ENCODE data around the gene RNF133. TPM values are rescaled to one million over a fixed set of nuclear protein-coding genes. Genes with fewer than 3 reads are reported as not detected.

The RNF133 gene
- polyA plus RNA-seq, 1 donor (not counting 4 experiments of a cell fraction or from before 2014, with no cell fraction given): not detected

DNA sequence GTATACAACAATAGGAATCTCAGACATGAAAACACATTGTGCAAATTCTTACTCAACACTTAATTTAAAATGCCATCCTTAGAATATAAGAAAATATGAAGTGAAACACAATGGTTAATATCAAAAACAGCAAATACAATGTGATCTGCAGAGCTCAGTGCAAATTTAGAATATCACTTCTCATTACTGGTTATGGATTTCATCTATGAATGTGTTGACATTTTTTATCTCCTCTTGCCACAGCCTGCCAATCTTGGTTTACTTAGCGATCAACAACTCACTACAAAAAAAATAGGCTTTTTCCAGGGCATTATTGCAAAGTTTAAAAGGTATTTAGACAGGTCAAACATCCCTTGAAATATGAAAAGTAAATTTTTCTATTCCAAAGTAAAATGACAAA, 28.8 kb upstream of the RNF133 start:
- Histone ChIP-seq H3K4me2 (ENCODE audit: control insufficient read depth, extremely low read depth, insufficient read depth, low read depth, low read length) (no peak overlapping the region), H3K9ac (ENCODE audit: control insufficient read depth, extremely low read depth, insufficient read depth, low read length) (no peak overlapping the region), H3K4me1 (ENCODE audit: control insufficient read depth, extremely low read depth, insufficient read depth, low read length) (no peaks in the 10 kb centered on the region), H3K9me1 (ENCODE audit: control insufficient read depth, extremely low read depth, insufficient read depth, low read length) (no peaks in the 10 kb centered on the region), H3K36me3 (ENCODE audit: control insufficient read depth in 2 of 2, extremely low read depth in 1 of 2, insufficient read depth in 2 of 2, low read length in 2 of 2) (no peaks in the 10 kb centered on the region), H2AFZ (ENCODE audit: control insufficient read depth, low read length) (no peak overlapping the region), H4K20me1 (ENCODE audit: control insufficient read depth, extremely low read depth, insufficient read depth, low read length) (no peaks in the 10 kb centered on the region), H3K27me3 (ENCODE audit: control insufficient read depth, extremely low read depth, insufficient read depth, low read length) (no peaks in the 10 kb centered on the region), H3K79me2 (ENCODE audit: control insufficient read depth, insufficient read depth, low read length) (no peaks in the 10 kb centered on the region), H3K9me3 (ENCODE audit: control insufficient read depth, low read depth, low read length) (no peaks in the 10 kb centered on the region), H3K4me3 (ENCODE audit: control insufficient read depth in 2 of 3, extremely low read depth in 1 of 3, insufficient read depth in 2 of 3, low read depth in 1 of 3, low read length in 3 of 3) (no peak overlapping the region), H3K27ac (ENCODE audit: control insufficient read depth, insufficient read depth, low read length) (no peak overlapping the region)
- dilution Hi-C loops (cut with MboI; ENCODE audit: extremely low pct_ligation_motif_present, low sequenced_read_pairs): no loop called here
- no peak for FAIRE-seq
- DNase-seq (ENCODE audit: low read depth, low spot score): no peak
- no peak for TF ChIP-seq EZH2 (IDR thresholded peaks at IDR 0.05; ENCODE audit: low read length)
- TF ChIP-seq, protein P1, sequence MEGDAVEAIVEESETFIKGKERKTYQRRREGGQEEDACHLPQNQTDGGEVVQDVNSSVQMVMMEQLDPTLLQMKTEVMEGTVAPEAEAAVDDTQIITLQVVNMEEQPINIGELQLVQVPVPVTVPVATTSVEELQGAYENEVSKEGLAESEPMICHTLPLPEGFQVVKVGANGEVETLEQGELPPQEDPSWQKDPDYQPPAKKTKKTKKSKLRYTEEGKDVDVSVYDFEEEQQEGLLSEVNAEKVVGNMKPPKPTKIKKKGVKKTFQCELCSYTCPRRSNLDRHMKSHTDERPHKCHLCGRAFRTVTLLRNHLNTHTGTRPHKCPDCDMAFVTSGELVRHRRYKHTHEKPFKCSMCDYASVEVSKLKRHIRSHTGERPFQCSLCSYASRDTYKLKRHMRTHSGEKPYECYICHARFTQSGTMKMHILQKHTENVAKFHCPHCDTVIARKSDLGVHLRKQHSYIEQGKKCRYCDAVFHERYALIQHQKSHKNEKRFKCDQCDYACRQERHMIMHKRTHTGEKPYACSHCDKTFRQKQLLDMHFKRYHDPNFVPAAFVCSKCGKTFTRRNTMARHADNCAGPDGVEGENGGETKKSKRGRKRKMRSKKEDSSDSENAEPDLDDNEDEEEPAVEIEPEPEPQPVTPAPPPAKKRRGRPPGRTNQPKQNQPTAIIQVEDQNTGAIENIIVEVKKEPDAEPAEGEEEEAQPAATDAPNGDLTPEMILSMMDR (optimal IDR thresholded peaks at IDR 0.05 in 1 of 3, IDR thresholded peaks at IDR 0.05 in 1 of 3, conservative IDR thresholded peaks at IDR 0.05 in 1 of 3; ENCODE audit: extremely low read depth in 1 of 3, insufficient read depth in 2 of 3, low read length in 3 of 3): no peak

DNA sequence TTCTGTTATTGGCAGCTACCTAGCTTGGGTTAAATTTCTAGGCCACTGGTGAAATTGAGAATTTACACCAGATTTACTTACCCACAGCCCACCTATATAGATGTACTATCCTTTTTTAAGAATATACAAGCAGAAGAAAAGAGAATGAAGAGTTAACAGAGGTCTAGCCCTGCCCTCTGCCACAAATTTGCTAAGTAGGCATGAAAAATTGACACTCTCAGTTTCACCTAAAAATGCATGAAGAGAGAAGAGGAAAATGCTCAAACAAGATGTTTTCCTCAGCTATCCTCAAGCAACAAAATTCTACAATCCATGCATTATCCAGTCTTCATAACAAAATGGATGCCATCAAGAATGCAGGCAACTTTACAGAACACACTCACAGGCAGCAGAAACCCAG, 28.4 kb upstream of the RNF133 start:
- H3K9ac ChIP-seq (ENCODE audit: control insufficient read depth, extremely low read depth, insufficient read depth, low read length): no peak overlapping the region
- no peaks in the 10 kb centered on the region for H3K9me1 ChIP-seq (ENCODE audit: control insufficient read depth, extremely low read depth, insufficient read depth, low read length)
- H4K20me1 ChIP-seq (ENCODE audit: control insufficient read depth, extremely low read depth, insufficient read depth, low read length): no peaks in the 10 kb centered on the region
- H3K36me3 ChIP-seq (ENCODE audit: control insufficient read depth in 2 of 2, extremely low read depth in 1 of 2, insufficient read depth in 2 of 2, low read length in 2 of 2): no peaks in the 10 kb centered on the region
- no peak overlapping the region for H3K27ac ChIP-seq (ENCODE audit: control insufficient read depth, insufficient read depth, low read length)
- no peaks in the 10 kb centered on the region for H3K9me3 ChIP-seq (ENCODE audit: control insufficient read depth, low read depth, low read length)
- no peak overlapping the region for H3K4me3 ChIP-seq (ENCODE audit: control insufficient read depth in 2 of 3, extremely low read depth in 1 of 3, insufficient read depth in 2 of 3, low read depth in 1 of 3, low read length in 3 of 3)
- H3K79me2 ChIP-seq (ENCODE audit: control insufficient read depth, insufficient read depth, low read length): no peaks in the 10 kb centered on the region
- H3K27me3 ChIP-seq (ENCODE audit: control insufficient read depth, extremely low read depth, insufficient read depth, low read length): no peaks in the 10 kb centered on the region
- H3K4me2 ChIP-seq (ENCODE audit: control insufficient read depth, extremely low read depth, insufficient read depth, low read depth, low read length): no peak overlapping the region
- no peak for TF ChIP-seq EZH2 (IDR thresholded peaks at IDR 0.05; ENCODE audit: low read length)
- TF ChIP-seq, protein P1 (optimal IDR thresholded peaks at IDR 0.05 in 1 of 3, IDR thresholded peaks at IDR 0.05 in 1 of 3, conservative IDR thresholded peaks at IDR 0.05 in 1 of 3; ENCODE audit: extremely low read depth in 1 of 3, insufficient read depth in 2 of 3, low read length in 3 of 3): no peak
- no peak for DNase-seq (ENCODE audit: low read depth, low spot score)
- no peak overlapping the region for H2AFZ ChIP-seq (ENCODE audit: control insufficient read depth, low read length)
- no peak for FAIRE-seq
- H3K4me1 ChIP-seq (ENCODE audit: control insufficient read depth, extremely low read depth, insufficient read depth, low read length): no peaks in the 10 kb centered on the region
- dilution Hi-C loops (cut with MboI; ENCODE audit: extremely low pct_ligation_motif_present, low sequenced_read_pairs): no loop called here

Data from keratinocyte (primary cell).